Natural killer cell (primary cell): ENCODE results near the gene VAMP2. TPM values are rescaled to one million over a fixed set of nuclear protein-coding genes. Genes with fewer than 3 reads are reported as not detected.

Experiments used
- ATAC-seq, 3 donors: fragments of 150-1000 bp in 2 of 3; fragments of 200-7000 bp in 1 of 3; cut with Tn5 transposase; 1 replicate in 1 of 3; 2 replicates in 2 of 3; pipeline ENCODE4 v1.10.0; 2021; ENCODE audit warnings: mild to moderate bottlenecking in 2 of 3, moderate library complexity in 2 of 3
- DNase-seq, 2 donors: peaks; one replicate each; pipeline versions ENCODE4 v3.0.0 to v3.0.0-alpha.2; 2013 to 2021; ENCODE audit warnings: mixed read lengths in 1 of 2
- H3K27ac ChIP-seq: one replicate; pipeline ENCODE4 v1.5.1; 2013; ENCODE audit warnings: mild to moderate bottlenecking, low read length
- H3K27me3 ChIP-seq: one replicate; pipeline ENCODE4 v1.6.1; 2013; ENCODE audit warnings: low read length; ENCODE audit not compliant: control insufficient read depth, insufficient read depth
- H3K36me3 ChIP-seq: one replicate; pipeline ENCODE4 v1.6.1; 2013; ENCODE audit warnings: low read length; ENCODE audit not compliant: control insufficient read depth, insufficient read depth
- H3K4me1 ChIP-seq: one replicate; pipeline ENCODE4 v1.6.1; 2013; ENCODE audit warnings: low read length; ENCODE audit not compliant: control insufficient read depth, insufficient read depth
- H3K4me3 ChIP-seq: one replicate; pipeline ENCODE4 v1.5.1; 2013; ENCODE audit warnings: low read length
- H3K9me3 ChIP-seq: one replicate; pipeline ENCODE4 v1.6.1; 2013; ENCODE audit warnings: low read length; ENCODE audit not compliant: control insufficient read depth, insufficient read depth
- H3K27ac Mint-ChIP-seq, 2 donors: one replicate each; pipeline ENCODE4 v1.8.0; 2022; ENCODE audit warnings: mild to moderate bottlenecking in 2 of 2, mixed read lengths in 2 of 2, moderate library complexity in 1 of 2
- H3K27me3 Mint-ChIP-seq, 2 donors: one replicate each; pipeline ENCODE4 v1.8.0; 2022; ENCODE audit warnings: low read depth in 2 of 2, mixed read lengths in 2 of 2
- H3K36me3 Mint-ChIP-seq: one replicate; pipeline ENCODE4 v1.8.0; 2022; ENCODE audit warnings: mixed read lengths
- H3K4me1 Mint-ChIP-seq, 2 donors: one replicate each; pipeline ENCODE4 v1.8.0; 2022; ENCODE audit warnings: mixed read lengths in 2 of 2
- H3K4me3 Mint-ChIP-seq: one replicate; pipeline ENCODE4 v1.8.0; 2022; ENCODE audit warnings: mild to moderate bottlenecking, moderate library complexity, mixed read lengths
- H3K9me3 Mint-ChIP-seq, 2 donors: one replicate each; pipeline ENCODE4 v1.8.0; 2022; ENCODE audit warnings: mixed read lengths in 2 of 2
- WGBS: methylation state at CpG from one replicate; pipeline ENCODE4 v1.1.7; 2013; ENCODE audit warnings: missing lambda C conversion rate; ENCODE audit not compliant: insufficient coverage; 5-methylcytosine and 5-hydroxymethylcytosine counted together
- intact Hi-C: fragments of 100-400 bp; cut with micrococcal nuclease; formaldehyde crosslinking; loops from one replicate; pipeline ENCODE4 v1.14.2; 2022
- total RNA-seq, 4 donors: library from RNA; stranded (reverse); fragments of 120-200 nt in 1 of 4; gene quantifications; one replicate each; pipeline versions ENCODE4 v1.2.3 to v1.2.4, GENCODE V29; 2013 to 2022
- TF ChIP-seq, protein P1 (sequence below): fragments of 200-600 bp; IDR thresholded peaks from one replicate; pipeline ENCODE4 v1.8.0; 2022; ENCODE audit warnings: antibody characterized with exemption

VAMP2 gene
- total RNA-seq, 3 donors from 2014 or later (not counting 1 experiment from before 2014, with no cell fraction given) = 191 to 315 (median 234) TPM

DNA sequence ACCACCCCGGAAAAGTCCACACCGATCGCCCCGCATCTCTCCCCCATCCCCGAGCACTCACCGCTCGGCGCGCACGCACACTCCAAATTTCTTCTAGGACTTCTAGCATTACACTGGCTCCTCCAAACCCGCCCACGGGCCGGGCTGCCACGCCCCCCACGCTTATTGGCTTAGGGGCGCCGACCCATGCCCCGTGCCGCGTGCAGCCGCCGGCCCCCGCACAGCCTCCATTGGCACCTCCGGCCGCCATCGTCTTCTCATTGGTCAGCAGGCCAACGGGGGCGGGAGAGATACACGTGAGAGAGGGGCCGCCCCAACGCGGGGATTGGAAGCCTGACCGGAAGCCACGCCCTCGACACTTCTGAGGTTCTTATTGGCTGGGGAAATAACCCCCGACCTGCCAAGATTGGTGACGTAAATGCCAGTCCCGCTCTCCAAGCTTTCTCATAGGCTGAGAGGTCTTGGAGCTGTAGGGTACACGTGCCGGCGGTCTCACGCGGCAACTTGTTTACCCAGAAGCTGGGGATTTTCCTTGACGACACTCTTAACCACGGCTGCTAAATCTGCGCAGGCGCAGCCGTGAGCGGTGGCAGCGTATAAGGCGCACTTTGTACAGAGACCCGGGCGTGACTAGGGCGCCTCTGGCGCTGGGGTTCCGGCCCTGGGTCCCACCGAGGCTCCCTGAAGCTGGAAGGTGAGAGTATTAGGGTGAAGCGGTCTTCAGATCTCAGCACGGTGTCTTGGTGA is 6.3 kb downstream of the VAMP2 start:
- Histone ChIP-seq H3K36me3 (peaks cover 24% of the 10 kb centered on the region), H3K27me3 (no peaks in the 10 kb centered on the region), H3K9me3 (no peaks in the 10 kb centered on the region), H3K27ac (peak overlapping the region; percentile 100), H3K4me3 (peak overlapping the region; percentile 47), H3K4me1 (peaks cover 90% of the 10 kb centered on the region)
- H3K4me1 Mint-ChIP-seq = peaks cover 33 to 54% of the 10 kb centered on the region in 2 donors
- intact Hi-C loops = loop anchor here (1.0 to 10.0 kb wide), 4 partner anchors 17 to 798 kb away; partner anchors contain the start of genes CTC1 and PFAS
- no peaks in the 10 kb centered on the region for H3K9me3 Mint-ChIP-seq
- H3K36me3 Mint-ChIP-seq = no peaks in the 10 kb centered on the region
- no peak overlapping the region for H3K27ac Mint-ChIP-seq
- ATAC-seq (peak; percentile 65 to 92 (median 76)), DNase-seq (peak; percentile 100)
- TF ChIP-seq, protein P1, sequence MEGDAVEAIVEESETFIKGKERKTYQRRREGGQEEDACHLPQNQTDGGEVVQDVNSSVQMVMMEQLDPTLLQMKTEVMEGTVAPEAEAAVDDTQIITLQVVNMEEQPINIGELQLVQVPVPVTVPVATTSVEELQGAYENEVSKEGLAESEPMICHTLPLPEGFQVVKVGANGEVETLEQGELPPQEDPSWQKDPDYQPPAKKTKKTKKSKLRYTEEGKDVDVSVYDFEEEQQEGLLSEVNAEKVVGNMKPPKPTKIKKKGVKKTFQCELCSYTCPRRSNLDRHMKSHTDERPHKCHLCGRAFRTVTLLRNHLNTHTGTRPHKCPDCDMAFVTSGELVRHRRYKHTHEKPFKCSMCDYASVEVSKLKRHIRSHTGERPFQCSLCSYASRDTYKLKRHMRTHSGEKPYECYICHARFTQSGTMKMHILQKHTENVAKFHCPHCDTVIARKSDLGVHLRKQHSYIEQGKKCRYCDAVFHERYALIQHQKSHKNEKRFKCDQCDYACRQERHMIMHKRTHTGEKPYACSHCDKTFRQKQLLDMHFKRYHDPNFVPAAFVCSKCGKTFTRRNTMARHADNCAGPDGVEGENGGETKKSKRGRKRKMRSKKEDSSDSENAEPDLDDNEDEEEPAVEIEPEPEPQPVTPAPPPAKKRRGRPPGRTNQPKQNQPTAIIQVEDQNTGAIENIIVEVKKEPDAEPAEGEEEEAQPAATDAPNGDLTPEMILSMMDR = no peak
- under 1% methylated on average over 59 of the region's 59 CpGs for WGBS
- H3K4me3 Mint-ChIP-seq = no peak overlapping the region
- no peaks in the 10 kb centered on the region for H3K27me3 Mint-ChIP-seq

DNA sequence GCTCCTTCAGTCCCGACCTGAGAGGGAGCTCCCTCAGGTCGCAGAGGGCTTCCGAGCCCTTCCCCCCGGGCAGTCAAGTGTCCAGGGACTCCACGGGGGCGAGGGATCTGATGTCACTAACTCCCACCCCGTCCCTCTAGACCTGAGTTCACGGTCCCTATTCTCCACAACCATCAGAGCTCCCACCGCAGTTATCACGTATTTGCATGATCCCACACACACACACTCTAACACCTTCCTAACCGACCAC is 6.8 kb downstream of the VAMP2 start:
- Mint-ChIP-seq H3K27ac (no peak overlapping the region), H3K4me1 (peaks cover 28 to 52% of the 10 kb centered on the region in 2 donors), H3K36me3 (no peaks in the 10 kb centered on the region), H3K4me3 (no peak overlapping the region), H3K9me3 (no peaks in the 10 kb centered on the region), H3K27me3 (no peaks in the 10 kb centered on the region)
- WGBS = 3% methylated on average over 11 of the region's 11 CpGs
- H3K27ac ChIP-seq = peak overlapping the region; percentile 91
- H3K9me3 ChIP-seq = no peaks in the 10 kb centered on the region
- TF ChIP-seq, protein P1 = no peak
- H3K4me3 ChIP-seq = peak overlapping the region; percentile 47
- DNase-seq (no peak), ATAC-seq (no peak)
- H3K36me3 ChIP-seq = peaks cover 19% of the 10 kb centered on the region
- intact Hi-C loops = loop anchor here (1.0 to 10.0 kb wide), 4 partner anchors 17 to 799 kb away; partner anchors contain the start of genes CTC1 and PFAS
- H3K4me1 ChIP-seq = peaks cover 90% of the 10 kb centered on the region
- no peaks in the 10 kb centered on the region for H3K27me3 ChIP-seq

GRCh38 chr17:8155231-8155995 is 7.3 kb downstream of the VAMP2 start:
- Mint-ChIP-seq H3K4me1 (peaks cover 22 to 47% of the 10 kb centered on the region in 2 donors), H3K27me3 (no peaks in the 10 kb centered on the region), H3K27ac (no peak overlapping the region), H3K4me3 (no peak overlapping the region), H3K36me3 (no peaks in the 10 kb centered on the region), H3K9me3 (no peaks in the 10 kb centered on the region)
- H3K4me1 ChIP-seq = peaks cover 91% of the 10 kb centered on the region
- no peak for ATAC-seq
- peak overlapping the region; percentile 47 for H3K4me3 ChIP-seq
- peaks cover 16% of the 10 kb centered on the region for H3K36me3 ChIP-seq
- peak in 1 of 2 donors; percentile 59 for DNase-seq
- TF ChIP-seq, protein P1 = no peak
- H3K9me3 ChIP-seq = no peaks in the 10 kb centered on the region
- H3K27me3 ChIP-seq = no peaks in the 10 kb centered on the region
- intact Hi-C loops = loop anchor here (10.0 kb wide), 1 partner anchor 799 kb away; no protein-coding TSS in a partner anchor
- WGBS = 61% methylated on average over 14 of the region's 14 CpGs
- peak overlapping the region; percentile 91 for H3K27ac ChIP-seq
